AG04450 (cell line): Measurements from ENCODE around the gene FUOM. TPM values are rescaled to one million over a fixed set of nuclear protein-coding genes. Genes with fewer than 3 reads are reported as not detected.

Experiments used
- CTCF ChIA-PET: fragments of 300-600, 350-600 bp; formaldehyde crosslinking; extraction: SDS; loops from one replicate; lab custom pipeline; 2022; ENCODE audit warnings: antibody characterized with exemption, inconsistent platforms; lab: Charles Lee
- POLR2A ChIA-PET: fragments of 350-600 bp; formaldehyde crosslinking; extraction: SDS; loops from one replicate; lab custom pipeline; 2021; ENCODE audit warnings: antibody characterized with exemption, inconsistent platforms; lab: Yijun Ruan, JAX
- DNase-seq: peaks from one replicate; pipeline ENCODE4 v3.0.0-alpha.2; 2011; ENCODE audit warnings: low read depth, low spot score
- H3K27ac ChIP-seq: one replicate; pipeline ENCODE4 v1.5.1; 2012; ENCODE audit warnings: low read depth, low read length, control low read depth
- H3K27me3 ChIP-seq: one replicate; pipeline ENCODE4 v1.6.0; 2012; ENCODE audit warnings: low read length; ENCODE audit not compliant: control insufficient read depth, insufficient read depth
- H3K4me3 ChIP-seq: 2 replicates; pipeline ENCODE4 v1.5.1; 2011; ENCODE audit warnings: mild to moderate bottlenecking, low read depth, low read length, control low read depth
- H3K9me3 ChIP-seq: 2 replicates; pipeline ENCODE4 v1.5.1; 2012; ENCODE audit warnings: low read length; ENCODE audit not compliant: control insufficient read depth, insufficient read depth
- polyA plus RNA-seq: library from polyadenylated mRNA; depleted of rRNA; stranded (reverse); fragments of >200 nt; gene quantifications from 2 replicates; pipeline ENCODE4 v1.2.3, GENCODE V29; 2011
- TF ChIP-seq, protein P1 (sequence below): IDR thresholded peaks from 2 replicates; pipeline ENCODE4 v1.5.1; 2011; ENCODE audit warnings: low read depth, low read length, control low read depth, inconsistent platforms

FUOM gene
- polyA plus RNA-seq, 1 experiment, result 17.8 TPM

- no peaks in the 10 kb centered on the region for H3K27me3 ChIP-seq
- DNase-seq, result no peak
- H3K27ac ChIP-seq, result no peak overlapping the region
- H3K9me3 ChIP-seq, result no peaks in the 10 kb centered on the region; the same call in 1 of the 2 replicates
- ChIA-PET CTCF (no interaction called here), POLR2A (no interaction called here)
- H3K4me3 ChIP-seq, result no peak overlapping the region
- TF ChIP-seq, protein P1, sequence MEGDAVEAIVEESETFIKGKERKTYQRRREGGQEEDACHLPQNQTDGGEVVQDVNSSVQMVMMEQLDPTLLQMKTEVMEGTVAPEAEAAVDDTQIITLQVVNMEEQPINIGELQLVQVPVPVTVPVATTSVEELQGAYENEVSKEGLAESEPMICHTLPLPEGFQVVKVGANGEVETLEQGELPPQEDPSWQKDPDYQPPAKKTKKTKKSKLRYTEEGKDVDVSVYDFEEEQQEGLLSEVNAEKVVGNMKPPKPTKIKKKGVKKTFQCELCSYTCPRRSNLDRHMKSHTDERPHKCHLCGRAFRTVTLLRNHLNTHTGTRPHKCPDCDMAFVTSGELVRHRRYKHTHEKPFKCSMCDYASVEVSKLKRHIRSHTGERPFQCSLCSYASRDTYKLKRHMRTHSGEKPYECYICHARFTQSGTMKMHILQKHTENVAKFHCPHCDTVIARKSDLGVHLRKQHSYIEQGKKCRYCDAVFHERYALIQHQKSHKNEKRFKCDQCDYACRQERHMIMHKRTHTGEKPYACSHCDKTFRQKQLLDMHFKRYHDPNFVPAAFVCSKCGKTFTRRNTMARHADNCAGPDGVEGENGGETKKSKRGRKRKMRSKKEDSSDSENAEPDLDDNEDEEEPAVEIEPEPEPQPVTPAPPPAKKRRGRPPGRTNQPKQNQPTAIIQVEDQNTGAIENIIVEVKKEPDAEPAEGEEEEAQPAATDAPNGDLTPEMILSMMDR, result no peak
These were observed 45.5 kb upstream of the FUOM start for GRCh38 chr10:133403359-133403758.

- Histone ChIP-seq H3K27me3 (no peaks in the 10 kb centered on the region), H3K27ac (no peak overlapping the region), H3K4me3 (no peak overlapping the region), H3K9me3 (no peaks in the 10 kb centered on the region; the same call in 1 of the 2 replicates)
- CTCF ChIA-PET, result no interaction called here
- POLR2A ChIA-PET, result interaction anchor here (0.6 kb wide), 2 partner anchors 19 to 57 kb away, joined by 3 to 4 read pairs; no protein-coding TSS in a partner anchor
- TF ChIP-seq, protein P1, result no peak
- DNase-seq, result no peak
These were observed 44.3 kb upstream of the FUOM start for GRCh38 chr10:133401981-133402725.

DNA sequence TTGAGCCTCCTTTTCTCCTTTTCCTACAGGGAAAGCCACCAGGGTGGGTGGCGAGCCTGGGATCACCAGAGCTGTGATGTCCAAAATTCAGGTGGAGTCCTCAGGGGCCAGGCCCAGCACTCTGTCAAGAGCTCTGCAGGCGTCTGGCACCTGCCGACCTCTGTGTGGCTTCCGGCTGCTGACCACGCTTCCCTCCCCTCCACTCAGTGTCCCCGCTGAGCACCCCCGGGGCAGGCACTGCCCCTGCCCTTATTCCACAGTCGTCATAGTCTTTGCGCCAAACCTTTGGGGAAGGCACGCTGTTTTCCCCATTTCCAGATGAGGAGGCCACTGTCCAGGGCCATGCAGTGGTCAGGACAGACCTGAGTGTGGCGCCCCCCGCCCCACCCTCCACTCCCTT lies 43.7 kb upstream of the FUOM start:
- TF ChIP-seq, protein P1, result no peak
- Histone ChIP-seq H3K4me3 (no peak overlapping the region), H3K27ac (no peak overlapping the region), H3K9me3 (no peaks in the 10 kb centered on the region; the same call in 1 of the 2 replicates), H3K27me3 (no peaks in the 10 kb centered on the region)
- ChIA-PET POLR2A (interaction anchor here (0.6 kb wide), 1 partner anchor 58 kb away, joined by 4 read pairs; no protein-coding TSS in a partner anchor), CTCF (interaction anchor here (1.2 kb wide), 1 partner anchor 72 kb away, joined by 3 read pairs; no protein-coding TSS in a partner anchor)
- no peak for DNase-seq

- no peak overlapping the region for H3K27ac ChIP-seq
- TF ChIP-seq, protein P1, result no peak
- POLR2A ChIA-PET, result no interaction called here
- no peaks in the 10 kb centered on the region for H3K27me3 ChIP-seq
- H3K4me3 ChIP-seq, result no peak overlapping the region
- CTCF ChIA-PET, result interaction anchor here (1.2 kb wide), 1 partner anchor 71 kb away, joined by 3 read pairs; no protein-coding TSS in a partner anchor
- no peaks in the 10 kb centered on the region; the same call in 1 of the 2 replicates for H3K9me3 ChIP-seq
- DNase-seq, result no peak
These were observed 43.0 kb upstream of the FUOM start for GRCh38 chr10:133400624-133401424.
